ENCODE results near the gene PANK4.

PANK4 gene

GRCh38 chr1:2479186-2479585, 47.2 kb downstream of the PANK4 start:
- H4K20me1 ChIP-seq (ENCODE audit: insufficient read depth): no peaks in the 10 kb centered on the region
- no peak overlapping the region for H2AFZ ChIP-seq (ENCODE audit: low read depth)
- H3K27ac ChIP-seq: no peak overlapping the region
- H3K4me2 ChIP-seq: no peak overlapping the region
- H3K27me3 ChIP-seq (ENCODE audit: insufficient read depth, low read depth): peaks cover 65% of the 10 kb centered on the region
- H3K36me3 ChIP-seq (ENCODE audit: insufficient read depth): no peaks in the 10 kb centered on the region
- peaks cover 20% of the 10 kb centered on the region for H3K4me1 ChIP-seq (ENCODE audit: low read depth, poor library complexity, severe bottlenecking)
- H3K79me2 ChIP-seq (ENCODE audit: insufficient read depth, low read depth): no peaks in the 10 kb centered on the region
- H3K9ac ChIP-seq: no peak overlapping the region
- TF ChIP-seq CTCF (conservative IDR thresholded peaks at IDR 0.05; ENCODE audit: low read depth, low read length): no peak
- H3K4me3 ChIP-seq (IDR thresholded peaks at IDR 0.05; ENCODE audit: insufficient read depth, low read depth, low read length): no peak overlapping the region

DNA sequence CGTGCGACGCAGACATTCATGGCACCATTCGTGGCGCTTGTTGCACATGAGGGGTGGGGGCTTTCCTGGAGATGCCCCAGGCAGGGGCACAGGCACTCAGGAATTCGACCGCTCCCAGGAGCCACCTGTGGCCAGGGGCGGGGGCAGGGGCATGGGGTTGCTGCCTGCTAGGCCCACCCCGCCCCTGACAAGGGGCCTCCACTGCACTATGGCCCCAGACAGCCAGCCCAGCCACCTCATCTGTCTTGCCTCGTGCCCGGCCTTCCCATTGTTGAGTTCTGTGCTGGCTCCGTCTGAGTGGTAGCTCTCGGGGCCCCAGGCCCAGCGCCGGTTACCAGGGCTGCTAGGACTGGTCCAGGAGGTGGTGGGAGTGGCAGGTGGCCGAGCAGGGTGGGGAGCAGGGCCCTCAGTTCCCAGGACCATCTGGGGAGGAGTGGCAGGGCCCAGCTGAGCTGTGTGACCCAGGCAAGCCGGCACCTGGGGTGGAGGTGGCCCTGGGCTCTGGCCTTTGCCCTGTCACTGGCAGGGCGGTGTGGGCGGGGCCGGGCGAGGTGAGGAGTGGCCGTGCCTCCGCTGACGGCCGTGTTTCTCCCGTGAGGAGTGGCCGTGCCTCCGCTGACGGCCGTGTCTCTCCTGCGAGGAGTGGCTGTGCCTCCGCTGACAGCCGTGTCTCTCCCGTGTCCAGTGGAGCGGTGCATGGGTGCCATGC, 48.5 kb downstream of the PANK4 start:
- Histone ChIP-seq H4K20me1 (ENCODE audit: insufficient read depth) (no peaks in the 10 kb centered on the region), H3K36me3 (ENCODE audit: insufficient read depth) (no peaks in the 10 kb centered on the region), H3K4me2 (no peak overlapping the region), H3K4me1 (ENCODE audit: low read depth, poor library complexity, severe bottlenecking) (peaks cover 20% of the 10 kb centered on the region), H2AFZ (ENCODE audit: low read depth) (no peak overlapping the region), H3K27me3 (ENCODE audit: insufficient read depth, low read depth) (peaks cover 74% of the 10 kb centered on the region), H3K27ac (no peak overlapping the region), H3K9ac (no peak overlapping the region), H3K79me2 (ENCODE audit: insufficient read depth, low read depth) (no peaks in the 10 kb centered on the region), H3K4me3 (IDR thresholded peaks at IDR 0.05; ENCODE audit: insufficient read depth, low read depth, low read length) (no peak overlapping the region)
- no peak for TF ChIP-seq CTCF (conservative IDR thresholded peaks at IDR 0.05; ENCODE audit: low read depth, low read length)

GRCh38 chr1:2477309-2477708, 49.1 kb downstream of the PANK4 start:
- no peaks in the 10 kb centered on the region for H3K79me2 ChIP-seq (ENCODE audit: insufficient read depth, low read depth)
- H3K9ac ChIP-seq: no peak overlapping the region
- H4K20me1 ChIP-seq (ENCODE audit: insufficient read depth): no peaks in the 10 kb centered on the region
- no peak overlapping the region for H3K27ac ChIP-seq
- H3K27me3 ChIP-seq (ENCODE audit: insufficient read depth, low read depth): peaks cover 81% of the 10 kb centered on the region
- H2AFZ ChIP-seq (ENCODE audit: low read depth): no peak overlapping the region
- H3K4me1 ChIP-seq (ENCODE audit: low read depth, poor library complexity, severe bottlenecking): peaks cover 20% of the 10 kb centered on the region
- no peak overlapping the region for H3K4me3 ChIP-seq (IDR thresholded peaks at IDR 0.05; ENCODE audit: insufficient read depth, low read depth, low read length)
- TF ChIP-seq CTCF (conservative IDR thresholded peaks at IDR 0.05; ENCODE audit: low read depth, low read length): no peak
- H3K4me2 ChIP-seq: no peak overlapping the region
- H3K36me3 ChIP-seq (ENCODE audit: insufficient read depth): no peaks in the 10 kb centered on the region

- no peak for TF ChIP-seq CTCF (conservative IDR thresholded peaks at IDR 0.05; ENCODE audit: low read depth, low read length)
- peaks cover 18% of the 10 kb centered on the region for H3K4me1 ChIP-seq (ENCODE audit: low read depth, poor library complexity, severe bottlenecking)
- H2AFZ ChIP-seq (ENCODE audit: low read depth): no peak within 1 kb of the TSS
- no peaks in the 10 kb centered on the region for H4K20me1 ChIP-seq (ENCODE audit: insufficient read depth)
- H3K36me3 ChIP-seq (ENCODE audit: insufficient read depth): no peaks in the 10 kb centered on the region
- H3K27ac ChIP-seq: no peak within 1 kb of the TSS
- no peak within 1 kb of the TSS for H3K4me2 ChIP-seq
- no peak within 1 kb of the TSS for H3K4me3 ChIP-seq (IDR thresholded peaks at IDR 0.05; ENCODE audit: insufficient read depth, low read depth, low read length)
- no peaks in the 10 kb centered on the region for H3K79me2 ChIP-seq (ENCODE audit: insufficient read depth, low read depth)
- H3K27me3 ChIP-seq (ENCODE audit: insufficient read depth, low read depth): peaks cover 89% of the 10 kb centered on the region
- H3K9ac ChIP-seq: no peak within 1 kb of the TSS
Observed at GRCh38 chr1:2476061-2476999, 50.1 kb downstream of the PANK4 start, which contains the start of gene PLCH2. TSS of gene PLCH2 (plus strand) at chr1:2476289. CDS start at chr1:2476589, 300 bp downstream.

Data from KMS-11 (cell line).